ENCODE data around the gene OR12D3.

GRCh38 chr6:29336269-29336668 lies 38.8 kb downstream of the OR12D3 start:
- TF ChIP-seq EZH2 (IDR thresholded peaks at IDR 0.05) (no peak), MAX (IDR thresholded peaks at IDR 0.05) (no peak), CTCF (IDR thresholded peaks at IDR 0.05 in 2 of 3, conservative IDR thresholded peaks at IDR 0.05 in 1 of 3; ENCODE audit: borderline replicate concordance in 1 of 3, insufficient read depth in 1 of 3, low read depth in 2 of 3, low read length in 2 of 3) (no peak), ZNF274 (IDR thresholded peaks at IDR 0.05; ENCODE audit: low read depth, low read length) (no peak), EZH2phosphoT487 (IDR thresholded peaks at IDR 0.05; ENCODE audit: borderline replicate concordance) (no peak), POLR2AphosphoS5 (IDR thresholded peaks at IDR 0.05; ENCODE audit: low read depth, low read length) (no peak), RAD21 (IDR thresholded peaks at IDR 0.05; ENCODE audit: low read depth) (no peak), REST (IDR thresholded peaks at IDR 0.05; ENCODE audit: low read depth) (no peak), SIN3A (IDR thresholded peaks at IDR 0.05; ENCODE audit: low read depth) (no peak)

Measured in HCT116 (cell line).